Stimulated activated CD4-positive, alpha-beta T cell treated with anti-CD3 and anti-CD28 coated beads, Interleukin-4, amount 100 ng/mL, for 1 hour (primary cell): ENCODE measurements around the gene LMBRD1.
"Not testable (repeated sequence)": the region's sequence is repeated elsewhere in the genome, so short reads cannot be mapped to it uniquely, and the experiment has no call there.

ENCODE experiments used
- DNase-seq: peaks from one replicate; pipeline ENCODE4 v3.0.0-alpha.2; 2020

The LMBRD1 gene

GRCh38 chr6:69796073-69796641 is 653 bp downstream of the LMBRD1 start:
- no peak for DNase-seq

- DNase-seq, result no peak
Measured at GRCh38 chr6:69795469-69796072, 1.2 kb downstream of the LMBRD1 start.

GRCh38 chr6:69792292-69792691 is 4.5 kb downstream of the LMBRD1 start:
- no peak for DNase-seq

- DNase-seq, result no peak
Measured at GRCh38 chr6:69791065-69791471, 5.7 kb downstream of the LMBRD1 start.

- no peak for DNase-seq
Measured at GRCh38 chr6:69790629-69791028, 6.2 kb downstream of the LMBRD1 start.

GRCh38 chr6:69789578-69789977 is 7.2 kb downstream of the LMBRD1 start:
- DNase-seq, result no peak

- not testable (repeated sequence) for DNase-seq
Measured at GRCh38 chr6:69787436-69787835, 9.4 kb downstream of the LMBRD1 start.

- DNase-seq, result no peak
Measured at GRCh38 chr6:69785697-69786096, 11.1 kb downstream of the LMBRD1 start.

GRCh38 chr6:69784595-69785377 is 12.0 kb downstream of the LMBRD1 start:
- no peak for DNase-seq

- DNase-seq, result no peak
Measured at GRCh38 chr6:69783108-69783507, 13.7 kb downstream of the LMBRD1 start.

- DNase-seq, result no peak
Measured at GRCh38 chr6:69780585-69781178, 16.1 kb downstream of the LMBRD1 start.

- DNase-seq, result no peak
Measured at GRCh38 chr6:69775941-69776340, 20.9 kb downstream of the LMBRD1 start.

- DNase-seq, result no peak
Measured at GRCh38 chr6:69775585-69775849, 21.3 kb downstream of the LMBRD1 start.

- DNase-seq, result no peak
Measured at GRCh38 chr6:69774740-69775584, 21.8 kb downstream of the LMBRD1 start.

- no peak for DNase-seq
Measured at GRCh38 chr6:69771158-69771906, 25.5 kb downstream of the LMBRD1 start.

GRCh38 chr6:69768664-69769063 is 28.1 kb downstream of the LMBRD1 start:
- DNase-seq, result no peak

- no peak for DNase-seq
Measured at GRCh38 chr6:69763763-69764162, 33.0 kb downstream of the LMBRD1 start.

- no peak for DNase-seq
Measured at GRCh38 chr6:69761853-69762252, 35.0 kb downstream of the LMBRD1 start.

- DNase-seq, result no peak
Measured at GRCh38 chr6:69758214-69758613, 38.6 kb downstream of the LMBRD1 start.

- DNase-seq, result no peak
Measured at GRCh38 chr6:69756907-69757306, 39.9 kb downstream of the LMBRD1 start.

GRCh38 chr6:69756366-69756765 is 40.4 kb downstream of the LMBRD1 start:
- DNase-seq, result no peak

GRCh38 chr6:69735027-69735426 is 61.8 kb downstream of the LMBRD1 start:
- no peak for DNase-seq
